Stimulated activated CD4-positive, alpha-beta T cell treated with anti-CD3 and anti-CD28 coated beads, TNF-alpha, amount 100 ng/mL, for 1 hour (primary cell): ENCODE data around the gene S100A16.
"Not testable (repeated sequence)": the region's sequence is repeated elsewhere in the genome, so short reads cannot be mapped to it uniquely, and the experiment has no call there.

Source experiments
- DNase-seq, 3 donors: peaks; one replicate each; pipeline ENCODE4 v3.0.0-alpha.2; 2020; ENCODE audit warnings: low read depth in 3 of 3, low spot score in 1 of 3

Gene S100A16

DNA sequence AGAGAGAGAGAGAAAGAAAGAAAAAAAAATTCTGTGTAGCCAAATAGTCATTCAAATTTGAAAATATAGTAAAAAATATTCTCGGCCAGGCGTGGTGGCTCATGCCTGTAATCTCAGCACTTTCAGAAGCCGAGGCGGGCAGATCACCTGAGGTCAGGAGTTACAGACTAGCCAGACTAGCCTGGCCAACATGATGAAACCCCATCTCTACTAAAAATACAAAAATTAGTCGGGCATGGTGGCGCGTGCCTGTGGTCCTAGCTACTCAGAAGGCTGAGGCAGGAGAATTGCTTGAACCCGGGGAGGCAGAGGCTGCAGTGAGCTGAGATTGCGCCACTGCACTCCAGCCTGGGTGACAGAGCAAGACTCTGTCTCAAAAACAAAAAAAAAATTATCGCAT, 24.9 kb downstream of the S100A16 start:
- DNase-seq = not testable (repeated sequence)

- no peak for DNase-seq
Observed at GRCh38 chr1:153587314-153587713, 25.6 kb downstream of the S100A16 start.

GRCh38 chr1:153586347-153586746, 26.6 kb downstream of the S100A16 start:
- no peak for DNase-seq

GRCh38 chr1:153585006-153585405, 27.9 kb downstream of the S100A16 start:
- DNase-seq = no peak

GRCh38 chr1:153583976-153584375, 29.0 kb downstream of the S100A16 start:
- no peak for DNase-seq

GRCh38 chr1:153583514-153583913, 29.4 kb downstream of the S100A16 start:
- not testable (repeated sequence) for DNase-seq

DNA sequence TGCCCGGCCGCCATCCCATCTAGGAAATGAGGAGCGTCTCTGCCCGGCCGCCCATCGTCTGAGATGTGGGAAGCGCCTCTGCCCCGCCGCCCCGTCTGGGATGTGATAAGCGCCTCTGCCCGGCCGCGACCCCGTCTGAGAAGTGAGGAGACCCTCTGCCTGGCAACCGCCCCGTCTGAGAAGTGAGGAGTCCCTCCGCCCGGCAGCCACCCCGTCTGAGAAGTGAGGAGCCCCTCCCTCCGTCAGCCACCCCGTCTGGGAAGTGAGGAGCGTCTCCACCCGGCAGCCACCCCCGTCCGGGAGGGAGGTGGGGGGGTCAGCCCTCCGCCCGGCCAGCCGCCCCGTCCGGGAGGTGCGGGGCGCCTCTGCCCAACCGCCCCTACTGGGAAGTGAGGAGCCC, 30.1 kb downstream of the S100A16 start:
- DNase-seq = not testable (repeated sequence)

GRCh38 chr1:153578936-153579335, 34.0 kb downstream of the S100A16 start:
- no peak for DNase-seq

DNA sequence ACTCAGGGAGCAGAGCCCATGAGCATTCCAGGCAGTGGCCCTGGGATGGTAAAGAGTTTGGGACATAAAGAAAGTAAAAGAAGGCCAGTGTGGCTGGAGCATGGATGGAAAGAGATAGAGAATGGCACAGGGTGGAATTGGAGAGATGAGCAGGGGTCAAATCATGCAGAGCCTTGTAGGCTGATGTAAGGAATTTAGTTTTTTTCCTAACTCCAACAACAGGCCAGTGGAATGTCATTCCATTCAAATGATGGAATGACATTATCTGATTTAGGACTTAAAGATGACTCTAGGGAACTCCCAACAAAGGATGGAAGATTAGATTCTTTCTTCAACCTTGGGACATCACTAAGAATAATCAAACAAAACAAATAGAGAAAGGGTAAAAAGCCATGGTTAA, 34.4 kb downstream of the S100A16 start:
- DNase-seq = no peak

DNA sequence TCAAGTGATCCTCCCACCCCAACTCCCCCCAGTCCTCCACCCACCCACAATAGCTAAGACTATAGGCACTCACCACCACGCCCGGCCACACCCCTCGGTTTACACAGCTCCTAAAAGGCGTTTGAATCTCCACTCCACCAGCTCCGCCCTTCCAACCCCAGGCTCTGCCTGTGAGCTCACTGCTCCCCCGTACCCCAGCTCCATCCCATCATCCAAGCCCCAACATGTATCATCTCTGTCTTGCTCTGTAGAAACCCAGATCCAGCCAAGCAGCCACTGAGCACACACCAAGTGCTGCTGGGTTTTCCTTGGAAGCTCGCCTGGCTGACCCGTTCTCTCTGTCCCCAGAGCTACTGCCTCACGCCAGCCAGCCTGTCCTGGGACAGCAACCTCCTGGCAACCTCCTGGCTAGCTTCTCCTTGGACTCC, 35.3 kb downstream of the S100A16 start:
- DNase-seq = no peak

- DNase-seq = no peak
Observed at GRCh38 chr1:153577138-153577537, 35.8 kb downstream of the S100A16 start.

DNA sequence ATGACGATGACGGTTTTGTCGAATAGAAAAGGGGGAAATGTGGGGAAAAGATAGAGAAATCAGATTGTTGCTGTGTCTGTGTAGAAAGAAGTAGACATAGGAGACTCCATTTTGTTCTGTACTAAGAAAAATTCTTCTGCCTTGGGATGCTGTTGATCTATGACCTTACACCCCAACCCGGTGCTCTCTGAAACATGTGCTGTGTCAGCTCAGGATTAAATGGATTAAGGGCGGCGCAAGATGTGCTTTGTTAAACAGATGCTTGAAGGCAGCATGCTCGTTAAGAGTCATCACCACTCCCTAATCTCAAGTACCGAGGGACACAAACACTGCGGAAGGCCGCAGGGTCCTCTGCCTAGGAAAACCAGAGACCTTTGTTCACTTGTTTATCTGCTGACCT, 37.4 kb downstream of the S100A16 start:
- DNase-seq = not testable (repeated sequence)

- DNase-seq = not testable (repeated sequence)
Observed at GRCh38 chr1:153575081-153575491, 37.9 kb downstream of the S100A16 start.

GRCh38 chr1:153573351-153573750, 39.6 kb downstream of the S100A16 start:
- no peak for DNase-seq

DNA sequence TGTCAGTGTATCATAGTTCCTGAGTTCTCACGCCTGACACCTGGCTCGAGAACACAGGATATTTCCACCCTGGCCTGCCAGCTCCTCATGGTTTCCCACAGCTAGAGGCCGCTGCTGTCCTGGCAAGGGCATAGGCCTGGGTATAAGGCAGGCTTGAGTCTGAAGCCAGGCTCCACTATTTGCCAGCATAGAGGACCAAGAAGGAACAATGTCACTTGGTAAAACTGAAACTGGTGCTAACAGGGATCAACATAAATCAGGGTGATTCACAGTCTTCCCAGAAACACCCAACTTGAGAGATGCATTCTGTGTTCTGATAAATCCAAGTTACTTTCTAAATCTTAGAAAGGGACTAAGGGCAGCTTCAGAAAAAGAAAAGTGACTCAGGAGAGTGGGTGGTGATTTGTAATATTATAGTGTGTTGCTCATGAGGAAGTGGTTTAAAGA, 40.3 kb downstream of the S100A16 start:
- no peak for DNase-seq

GRCh38 chr1:153571706-153572105, 41.2 kb downstream of the S100A16 start:
- DNase-seq = no peak

DNA sequence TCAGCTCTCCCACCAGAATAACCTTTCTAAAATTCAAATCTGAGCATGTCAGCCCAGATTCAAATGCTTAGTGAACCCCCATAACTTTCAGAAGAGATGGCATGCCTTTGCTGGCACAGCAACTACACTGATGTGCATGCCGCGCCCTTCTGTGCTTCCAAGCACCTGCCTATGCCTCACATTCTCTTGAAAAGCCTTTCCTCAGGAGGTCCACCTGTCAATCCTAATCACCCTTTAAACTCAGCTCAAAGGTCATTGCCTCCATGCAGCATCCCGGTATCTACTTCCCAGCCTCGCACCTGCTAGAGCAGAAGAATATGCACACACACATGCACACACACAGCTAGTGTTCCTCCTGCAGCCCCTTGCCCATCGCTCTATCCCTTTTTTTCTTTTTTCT, 42.1 kb downstream of the S100A16 start:
- DNase-seq = no peak

DNA sequence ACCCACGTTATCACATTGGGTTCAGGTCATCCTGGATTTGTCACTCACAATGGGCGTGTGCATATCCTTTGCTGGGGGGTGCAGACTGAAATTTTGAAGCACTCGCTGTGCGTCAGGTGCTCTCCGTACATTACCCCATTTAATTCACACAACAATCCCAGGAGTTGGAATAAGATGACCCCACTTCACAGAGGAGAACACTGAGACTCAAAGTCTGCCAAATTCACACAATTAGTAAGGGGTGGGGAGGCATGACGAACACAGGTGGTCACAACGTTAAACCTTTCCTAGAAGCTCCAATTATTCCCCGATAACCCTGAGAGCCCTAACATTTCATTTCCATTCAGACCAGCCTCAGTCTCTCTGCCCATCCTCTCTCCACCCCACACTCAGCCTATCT, 43.5 kb downstream of the S100A16 start:
- no peak for DNase-seq

- peak; percentile 53 to 68 (median 67) for DNase-seq
Observed at GRCh38 chr1:153568367-153569099, 44.4 kb downstream of the S100A16 start.

GRCh38 chr1:153567621-153568366, 45.1 kb downstream of the S100A16 start:
- no peak for DNase-seq

DNA sequence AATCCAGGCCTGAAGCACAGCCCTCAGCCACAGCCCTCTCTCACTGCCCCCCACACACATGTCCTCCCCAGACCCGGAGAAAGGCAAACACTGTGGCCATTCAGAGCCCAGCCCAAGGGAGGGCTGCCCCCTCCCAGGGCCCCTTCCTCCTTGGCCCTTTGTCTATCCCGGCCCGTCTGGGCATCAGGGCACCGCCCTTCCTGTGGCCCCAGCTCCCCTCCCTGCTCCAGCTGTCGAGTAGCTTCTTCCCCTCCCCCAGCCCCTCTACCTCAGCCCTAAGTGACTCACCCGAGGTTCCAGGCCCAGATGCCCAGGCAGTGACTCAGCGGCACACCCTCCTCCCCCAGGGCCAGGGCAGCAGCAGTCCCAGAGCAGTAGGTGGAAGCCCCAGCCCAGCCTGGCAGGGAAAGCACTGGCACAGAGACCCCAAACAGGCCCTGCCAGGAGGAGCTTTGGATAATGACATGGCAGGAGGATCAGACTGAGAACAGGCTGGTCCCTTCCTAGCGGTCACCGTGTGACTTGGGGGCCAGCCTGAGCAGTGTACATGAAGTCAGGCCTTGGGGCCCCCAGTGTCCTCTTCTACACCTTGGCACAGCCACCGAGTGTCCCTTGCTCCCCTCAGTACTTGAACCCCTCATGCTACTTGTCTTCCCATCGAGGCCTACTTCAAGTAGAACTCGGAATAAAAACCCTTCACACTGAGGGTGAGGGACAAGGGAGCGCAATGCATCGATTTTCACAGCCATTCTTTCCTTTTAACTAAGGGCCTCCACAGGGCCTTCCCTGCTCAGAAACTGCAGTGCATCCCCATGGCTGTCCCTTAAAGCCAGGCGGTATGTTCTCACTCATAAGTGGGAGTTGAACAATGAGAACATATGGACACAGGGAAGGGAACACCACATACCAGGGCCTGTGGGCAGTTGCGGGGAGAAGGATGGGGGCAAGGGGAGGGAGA, 46.2 kb downstream of the S100A16 start:
- peak; percentile 66 to 77 (median 76) for DNase-seq
